ES-I3 (cell line): Measurements from ENCODE around the gene SLAMF9.

Experiments used
- H3K36me3 ChIP-seq: 2 replicates; pipeline ENCODE4 v1.6.1; 2013; ENCODE audit warnings: mild to moderate bottlenecking, low read length, control low read depth, moderate library complexity; ENCODE audit not compliant: insufficient read depth
- H3K4me1 ChIP-seq: 2 replicates; pipeline ENCODE4 v1.6.1; 2013; ENCODE audit warnings: mild to moderate bottlenecking, control low read depth, low read length; ENCODE audit not compliant: insufficient read depth
- H3K9ac ChIP-seq: 2 replicates; pipeline ENCODE4 v1.6.1; 2013; ENCODE audit warnings: low read depth, mild to moderate bottlenecking, low read length, moderate library complexity
- H3K9me3 ChIP-seq: 2 replicates; pipeline ENCODE4 v1.6.1; 2013; ENCODE audit warnings: mild to moderate bottlenecking, low read length, moderate library complexity; ENCODE audit not compliant: control insufficient read depth, insufficient read depth

The SLAMF9 gene

DNA sequence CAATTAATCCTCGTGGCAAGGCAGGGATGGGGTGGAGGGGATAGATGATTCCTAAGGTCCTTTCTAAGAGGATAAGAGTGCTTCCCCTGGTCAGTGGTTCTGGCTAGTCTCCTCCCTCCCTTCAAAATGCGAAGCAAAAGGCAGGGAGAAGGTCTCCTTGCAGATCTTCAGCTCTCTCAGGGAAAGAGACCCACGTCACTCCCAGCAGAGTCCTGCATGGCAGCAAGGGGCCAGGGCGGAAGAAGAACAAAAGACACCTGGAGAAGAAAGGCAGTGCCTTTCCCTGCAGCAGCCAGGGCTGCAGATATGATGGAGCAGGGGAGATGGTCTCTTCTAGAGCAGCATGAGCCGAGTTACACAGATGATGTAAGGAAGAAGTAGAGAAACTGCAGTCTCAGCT is 29.6 kb upstream of the SLAMF9 start:
- Histone ChIP-seq H3K9ac (no peak overlapping the region), H3K9me3 (no peaks in the 10 kb centered on the region), H3K4me1 (no peaks in the 10 kb centered on the region), H3K36me3 (no peaks in the 10 kb centered on the region)

DNA sequence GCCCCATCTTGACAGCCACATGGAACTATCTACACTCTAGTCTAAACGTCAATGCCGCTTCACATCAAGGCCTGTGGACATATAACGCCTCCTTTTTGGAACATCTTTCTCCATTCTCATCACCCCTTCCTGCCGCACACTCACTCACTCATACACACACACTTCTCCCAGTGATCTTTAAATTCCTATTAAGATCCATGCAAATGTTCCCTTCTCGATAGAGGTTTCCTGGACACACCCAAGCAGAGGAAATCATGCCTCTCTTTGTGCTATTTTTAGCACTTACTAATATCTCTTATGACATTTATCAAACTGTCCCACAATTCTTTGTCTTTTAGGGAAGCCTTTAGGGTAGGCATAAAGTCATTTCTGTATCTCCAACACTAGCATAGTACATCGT is 28.2 kb upstream of the SLAMF9 start:
- Histone ChIP-seq H3K9me3 (no peaks in the 10 kb centered on the region), H3K9ac (no peak overlapping the region), H3K4me1 (no peaks in the 10 kb centered on the region), H3K36me3 (no peaks in the 10 kb centered on the region)

DNA sequence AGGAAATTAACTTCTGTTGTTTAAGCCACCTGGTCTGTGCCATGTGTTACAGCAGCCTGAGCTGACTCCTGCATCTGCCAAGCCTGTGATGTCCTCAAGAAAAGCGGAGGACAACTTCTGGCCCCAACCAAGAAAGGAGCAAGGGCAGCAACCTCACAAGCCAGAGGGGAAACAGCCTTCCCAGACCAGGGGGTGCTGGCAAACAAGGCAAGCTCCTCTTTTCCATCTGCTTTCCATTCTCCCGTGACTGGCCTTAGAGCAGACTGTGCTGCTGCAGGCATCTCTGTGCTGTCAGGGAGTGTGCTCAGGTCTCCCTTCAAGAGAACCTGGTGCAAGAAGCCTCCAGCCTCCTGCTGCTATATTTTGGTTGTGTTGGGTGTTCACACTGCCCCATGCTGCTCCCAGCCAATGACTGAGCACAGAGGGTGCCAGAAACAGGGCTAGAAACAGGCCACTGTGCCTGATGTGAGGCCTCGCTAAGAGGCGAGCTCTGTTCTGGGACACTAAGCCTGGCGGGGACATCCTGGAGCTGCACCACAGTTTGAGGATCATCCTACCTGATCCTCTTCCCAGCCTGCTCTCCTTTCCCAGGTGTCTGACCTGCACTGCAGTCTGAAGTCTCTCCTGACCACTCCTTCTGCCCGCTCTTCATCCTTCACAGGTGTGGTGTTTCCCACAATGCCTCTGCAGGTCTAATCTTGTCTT is 27.5 kb upstream of the SLAMF9 start:
- Histone ChIP-seq H3K9me3 (no peaks in the 10 kb centered on the region), H3K9ac (no peak overlapping the region), H3K4me1 (no peaks in the 10 kb centered on the region), H3K36me3 (no peaks in the 10 kb centered on the region)

DNA sequence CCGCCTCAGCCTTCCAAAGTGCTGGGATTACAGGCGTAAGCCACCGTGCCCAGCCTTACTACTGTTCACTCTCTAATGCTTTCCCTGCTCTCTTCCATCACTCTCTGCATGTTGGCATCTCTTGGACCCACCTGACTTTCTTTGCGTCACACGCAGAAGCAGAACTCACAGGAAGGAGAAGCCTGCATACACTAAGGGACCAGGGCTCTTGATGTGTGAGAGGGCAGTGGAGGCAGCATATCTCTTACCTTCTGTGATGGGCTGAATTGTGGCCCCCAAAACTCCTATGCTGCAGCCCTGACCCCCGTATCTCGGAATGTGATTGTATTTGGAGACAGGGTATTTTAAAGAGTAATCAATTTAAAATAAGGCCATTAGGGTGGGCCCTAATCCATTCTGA is 26.7 kb upstream of the SLAMF9 start:
- no peaks in the 10 kb centered on the region for H3K9me3 ChIP-seq
- H3K9ac ChIP-seq: no peak overlapping the region
- no peaks in the 10 kb centered on the region for H3K36me3 ChIP-seq
- H3K4me1 ChIP-seq: no peaks in the 10 kb centered on the region

DNA sequence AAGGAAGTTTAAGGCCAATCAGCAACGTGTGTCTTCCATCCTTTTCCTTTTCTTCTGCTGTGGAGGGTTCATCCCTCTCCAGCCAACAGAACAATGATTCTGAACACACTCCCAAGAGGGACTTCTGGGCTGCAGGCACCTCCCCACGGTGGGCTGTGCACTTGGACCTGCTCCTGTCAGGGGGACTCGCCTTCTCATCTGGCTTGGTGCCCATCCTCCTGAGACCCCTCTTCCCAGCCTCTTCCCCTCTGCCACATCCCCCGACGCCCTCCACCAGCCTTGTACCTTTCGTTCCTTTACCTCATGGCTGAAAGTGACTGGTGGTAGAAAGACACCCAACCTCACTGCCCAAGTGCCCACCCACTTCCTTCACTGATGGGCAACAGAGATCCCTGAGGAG is 26.0 kb upstream of the SLAMF9 start:
- Histone ChIP-seq H3K9me3 (no peaks in the 10 kb centered on the region), H3K4me1 (no peaks in the 10 kb centered on the region)

DNA sequence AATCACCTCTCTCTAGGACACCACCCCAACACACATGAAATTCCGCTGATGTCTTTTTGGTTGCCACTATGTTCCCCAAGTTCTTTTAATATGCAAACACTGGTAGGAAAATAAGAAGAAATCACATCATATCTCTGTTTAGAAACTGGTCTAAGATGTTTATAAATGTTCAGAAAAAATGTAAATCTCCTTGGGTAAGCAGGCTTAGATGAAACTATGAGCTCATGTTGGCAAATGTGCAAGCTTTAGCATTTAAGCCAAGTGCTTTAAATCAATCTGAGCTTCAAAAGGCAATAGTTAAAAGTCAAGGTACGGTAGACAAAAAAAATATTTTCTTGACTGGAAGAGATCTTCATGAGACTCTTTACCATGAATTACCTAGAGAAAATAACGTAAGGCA is 25.2 kb upstream of the SLAMF9 start:
- no peak overlapping the region for H3K9ac ChIP-seq
- H3K9me3 ChIP-seq: no peaks in the 10 kb centered on the region
- no peaks in the 10 kb centered on the region for H3K36me3 ChIP-seq
- no peaks in the 10 kb centered on the region for H3K4me1 ChIP-seq

More for the DNA sequence above, 26.0 kb upstream of the SLAMF9 start:
- no peaks in the 10 kb centered on the region for H3K36me3 ChIP-seq
- H3K9ac ChIP-seq: no peak overlapping the region

DNA sequence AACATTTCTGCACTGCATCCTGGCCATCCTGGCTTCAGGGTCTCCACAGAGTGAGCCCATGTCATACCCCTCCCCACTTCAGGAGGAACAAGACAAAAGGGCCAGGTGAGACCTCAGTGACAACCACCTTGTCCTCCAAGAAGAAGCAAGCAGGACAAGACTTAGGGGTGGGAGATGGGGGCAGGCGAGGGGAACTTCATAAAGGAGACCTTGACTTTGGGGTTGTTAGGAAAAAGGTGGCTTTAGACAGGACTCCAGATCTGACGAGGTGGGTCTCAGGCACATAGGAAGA is 24.0 kb upstream of the SLAMF9 start:
- Histone ChIP-seq H3K4me1 (no peaks in the 10 kb centered on the region), H3K9me3 (no peaks in the 10 kb centered on the region), H3K9ac (no peak overlapping the region), H3K36me3 (no peaks in the 10 kb centered on the region)

DNA sequence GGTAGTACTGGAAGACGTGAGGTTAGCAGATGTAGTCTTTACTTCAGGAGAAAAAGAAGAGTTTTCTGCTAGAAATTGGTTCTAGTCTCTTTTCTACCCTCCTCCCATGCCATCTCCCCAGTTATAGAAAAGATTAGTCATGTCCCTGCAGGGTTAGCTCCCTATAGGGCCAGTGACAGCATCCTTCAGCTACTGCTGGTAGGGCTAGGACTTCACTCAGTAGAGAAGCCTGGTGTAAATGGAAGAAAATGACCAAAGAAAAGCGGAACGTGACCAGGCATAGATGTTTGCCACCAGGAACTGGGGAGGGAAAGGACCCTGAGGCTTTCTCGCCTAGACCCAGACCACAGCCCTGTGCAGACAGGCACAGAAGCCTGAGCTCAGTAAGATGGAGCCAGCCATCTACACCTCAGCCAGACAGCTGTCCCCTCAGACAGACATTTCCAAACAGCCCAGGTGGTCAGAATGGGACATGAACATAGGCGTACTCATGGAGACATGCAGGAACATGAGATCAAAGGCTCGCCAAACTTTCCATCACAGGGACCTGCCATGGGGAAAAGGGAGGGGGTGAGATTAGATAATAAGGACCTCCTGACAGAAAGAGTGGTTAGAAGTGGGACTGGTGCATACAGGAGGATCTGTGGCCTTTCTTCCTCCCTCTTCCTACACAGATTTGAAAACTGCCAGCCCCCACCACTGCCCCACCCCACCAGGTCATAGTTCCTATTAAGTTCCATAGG is 23.5 kb upstream of the SLAMF9 start:
- Histone ChIP-seq H3K4me1 (no peaks in the 10 kb centered on the region), H3K36me3 (no peaks in the 10 kb centered on the region), H3K9me3 (no peaks in the 10 kb centered on the region), H3K9ac (no peak overlapping the region)

DNA sequence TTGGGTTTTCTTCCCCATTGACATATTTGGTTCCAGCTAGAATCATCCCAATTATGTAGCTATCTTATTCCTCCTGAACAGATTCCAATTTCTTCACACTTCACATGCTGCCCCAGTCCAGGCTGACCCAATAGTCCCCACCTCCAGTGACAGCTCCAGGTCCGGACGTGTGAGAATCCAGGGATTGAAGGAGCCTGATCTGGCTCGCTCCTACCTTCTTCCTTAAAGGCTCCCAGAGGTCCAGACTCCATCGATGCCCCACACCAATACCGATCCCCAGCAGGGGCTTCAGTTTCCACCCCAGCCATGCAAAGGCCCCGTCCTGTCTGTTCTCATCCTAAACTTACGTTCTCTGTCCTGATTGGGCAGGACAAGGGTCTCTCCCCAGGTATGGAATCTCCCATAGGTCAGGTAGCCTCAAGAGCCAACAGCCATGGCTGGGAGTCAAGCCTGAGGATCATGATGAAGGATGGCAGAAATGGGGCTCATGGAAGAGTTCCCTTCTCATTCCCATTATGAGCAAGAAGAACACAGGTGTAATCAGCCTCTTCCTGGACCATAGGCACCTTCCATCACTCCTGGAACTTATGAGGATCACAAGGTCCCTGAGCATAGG is 20.4 kb upstream of the SLAMF9 start:
- Histone ChIP-seq H3K9ac (no peak overlapping the region), H3K9me3 (no peaks in the 10 kb centered on the region), H3K36me3 (no peaks in the 10 kb centered on the region), H3K4me1 (no peaks in the 10 kb centered on the region)

DNA sequence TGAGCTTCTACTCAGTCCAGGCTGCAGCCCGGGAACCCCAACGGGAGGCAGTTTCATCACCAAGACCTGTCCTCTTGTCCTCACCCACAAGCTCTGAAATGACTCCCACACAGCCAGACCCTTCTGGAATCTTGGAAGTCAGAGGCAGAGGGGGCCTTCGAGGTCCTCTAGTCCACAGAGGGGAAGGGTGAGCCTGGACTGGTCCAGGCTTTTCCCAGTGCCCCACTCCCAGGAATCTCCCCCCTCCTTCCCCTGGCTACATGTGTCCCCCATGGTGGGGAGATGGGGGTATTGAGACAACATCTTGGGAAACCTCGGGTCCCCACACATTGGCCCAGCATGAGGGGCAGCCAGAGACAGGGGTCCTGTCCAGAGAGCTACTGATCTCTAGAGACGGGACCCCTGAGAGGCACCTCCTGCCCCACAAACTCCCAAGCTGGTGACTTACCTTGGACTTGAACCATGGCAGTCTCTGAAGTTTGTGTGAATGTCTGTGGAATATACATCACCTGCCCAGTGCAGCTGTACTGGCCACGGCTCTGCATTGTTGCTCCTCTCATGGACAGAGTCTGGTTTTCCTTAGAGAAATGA is 19.4 kb upstream of the SLAMF9 start:
- Histone ChIP-seq H3K36me3 (no peaks in the 10 kb centered on the region), H3K4me1 (no peaks in the 10 kb centered on the region), H3K9ac (no peak overlapping the region), H3K9me3 (no peaks in the 10 kb centered on the region)

DNA sequence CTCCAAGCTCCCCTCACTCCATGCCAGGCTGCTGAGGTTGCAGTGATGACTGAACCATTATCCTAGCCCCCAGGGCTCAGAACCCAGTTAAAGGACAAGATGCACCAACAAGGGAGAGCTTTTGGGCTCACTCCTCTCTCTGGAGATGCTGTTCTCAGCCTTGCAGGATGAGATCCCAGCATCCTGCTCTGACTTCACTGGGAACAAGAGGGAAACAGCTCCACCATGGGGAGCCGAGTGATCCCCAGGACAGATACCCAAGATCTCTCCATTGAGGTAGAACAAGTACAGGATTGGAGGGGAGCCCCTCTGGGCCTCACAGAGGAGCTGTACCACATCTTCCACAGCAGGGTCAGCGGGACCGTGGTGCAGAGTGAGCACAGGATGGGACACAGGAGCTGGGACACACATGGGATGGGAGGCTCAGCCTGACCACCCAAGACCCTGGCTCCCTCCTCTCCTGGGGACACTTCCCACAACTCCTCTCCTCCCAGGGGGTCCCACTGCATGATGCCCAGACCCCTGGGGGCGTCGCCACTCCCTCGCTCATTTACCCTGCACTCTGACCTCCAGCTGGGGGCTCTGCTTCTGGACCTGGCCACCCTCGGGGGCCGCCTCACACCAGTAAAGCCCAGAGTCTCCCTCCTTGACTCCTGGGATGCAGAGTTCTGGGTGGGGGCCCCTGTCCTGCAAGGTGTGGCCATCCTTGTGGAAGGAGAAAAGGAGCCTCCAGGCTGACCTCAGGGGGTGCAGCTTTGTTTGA is 18.6 kb upstream of the SLAMF9 start:
- Histone ChIP-seq H3K9ac (no peak overlapping the region), H3K36me3 (no peaks in the 10 kb centered on the region), H3K9me3 (no peaks in the 10 kb centered on the region), H3K4me1 (no peaks in the 10 kb centered on the region)

DNA sequence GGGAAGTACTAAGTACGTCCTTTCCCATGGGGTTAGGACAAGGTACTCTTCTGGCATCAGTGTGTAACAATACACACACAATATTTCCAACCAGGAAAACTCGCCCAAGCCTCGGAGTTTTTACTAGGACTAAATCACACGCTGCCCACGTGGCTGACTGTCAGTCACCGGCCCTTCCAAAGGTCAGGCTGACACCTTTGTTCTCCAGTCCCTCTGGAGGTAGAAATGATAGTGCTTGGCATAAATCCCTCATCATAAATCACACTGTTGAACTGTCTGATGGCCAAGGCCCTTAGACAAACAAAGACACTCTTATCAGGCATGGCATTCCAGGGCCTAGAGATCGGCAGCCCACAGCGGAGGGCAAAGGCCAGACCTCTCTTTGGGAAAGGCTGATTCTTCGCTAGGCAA is 16.9 kb upstream of the SLAMF9 start:
- Histone ChIP-seq H3K9me3 (no peaks in the 10 kb centered on the region), H3K36me3 (no peaks in the 10 kb centered on the region), H3K9ac (no peak overlapping the region), H3K4me1 (no peaks in the 10 kb centered on the region)

DNA sequence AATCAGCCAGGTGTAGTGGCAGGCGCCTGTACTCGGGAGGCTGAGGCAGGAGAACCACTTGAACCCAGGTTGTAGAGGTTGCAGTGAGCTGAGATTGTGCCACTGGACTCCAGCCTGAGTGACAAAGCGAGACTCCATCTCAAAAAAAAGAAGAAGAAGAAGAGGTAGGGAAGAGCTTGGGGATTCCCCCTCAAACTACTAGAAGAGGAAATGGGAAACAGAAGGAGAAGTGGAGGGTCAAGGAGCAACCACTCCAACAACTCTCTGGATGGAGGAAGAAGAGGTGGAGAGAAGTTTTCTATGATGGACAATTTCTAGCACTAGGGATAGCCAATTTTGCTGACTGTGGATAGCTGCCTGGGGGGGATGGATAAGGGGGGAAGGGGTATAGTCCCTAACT is 14.9 kb upstream of the SLAMF9 start:
- Histone ChIP-seq H3K4me1 (no peaks in the 10 kb centered on the region), H3K36me3 (no peaks in the 10 kb centered on the region), H3K9ac (no peak overlapping the region), H3K9me3 (no peaks in the 10 kb centered on the region)

DNA sequence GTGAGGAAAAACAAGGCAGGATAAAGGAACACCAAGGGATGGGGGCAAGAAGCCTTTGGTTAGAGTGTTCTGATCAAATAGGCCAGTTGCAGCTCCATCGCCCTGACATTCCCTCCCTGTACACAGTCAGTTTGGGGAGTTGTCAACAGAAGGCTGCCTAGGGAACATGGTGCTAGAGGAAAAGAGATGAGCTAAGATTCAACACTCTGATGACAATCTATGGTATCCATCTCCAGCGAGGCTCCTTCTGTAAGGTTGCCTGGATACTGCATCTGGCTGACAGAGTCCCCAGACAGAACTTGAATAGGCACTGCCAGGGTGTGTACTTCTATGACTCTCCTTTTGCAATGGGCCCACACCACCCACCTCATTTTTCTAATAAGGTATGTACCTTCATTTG is 11.2 kb upstream of the SLAMF9 start:
- H3K9me3 ChIP-seq: no peaks in the 10 kb centered on the region
- H3K4me1 ChIP-seq: no peaks in the 10 kb centered on the region
- H3K36me3 ChIP-seq: no peaks in the 10 kb centered on the region
- H3K9ac ChIP-seq: no peak overlapping the region
